EL (cell line): ENCODE results near the gene ARHGEF7.
"Not testable (repeated sequence)": the region's sequence is repeated elsewhere in the genome, so short reads cannot be mapped to it uniquely, and the experiment has no call there.

Experiments
- DNase-seq: peaks from one replicate; pipeline ENCODE4 v3.0.0-alpha.2; 2016

The ARHGEF7 gene

DNA sequence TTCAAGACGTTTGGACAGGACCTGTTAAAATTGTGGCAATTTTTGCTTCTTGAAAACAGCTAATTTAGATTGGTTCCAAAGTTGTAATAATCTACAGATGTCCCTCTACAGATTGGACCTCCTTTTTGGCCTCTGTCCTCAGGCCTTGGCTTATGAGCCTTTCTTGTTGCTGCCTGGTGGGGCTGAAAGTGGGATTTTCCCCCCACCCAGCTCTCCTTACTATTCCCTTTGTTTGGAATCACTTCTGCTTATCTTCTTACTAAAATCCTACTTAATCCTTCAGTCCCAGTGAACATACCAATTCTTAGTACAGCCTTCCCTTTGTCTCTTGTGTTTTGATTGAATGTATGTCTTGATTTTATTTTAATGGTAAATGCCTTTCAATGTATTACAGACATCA is 141.8 kb downstream of the ARHGEF7 start:
- DNase-seq, result no peak

- not testable (repeated sequence) for DNase-seq
Measured at GRCh38 chr13:111257899-111258298, 142.8 kb downstream of the ARHGEF7 start.

DNA sequence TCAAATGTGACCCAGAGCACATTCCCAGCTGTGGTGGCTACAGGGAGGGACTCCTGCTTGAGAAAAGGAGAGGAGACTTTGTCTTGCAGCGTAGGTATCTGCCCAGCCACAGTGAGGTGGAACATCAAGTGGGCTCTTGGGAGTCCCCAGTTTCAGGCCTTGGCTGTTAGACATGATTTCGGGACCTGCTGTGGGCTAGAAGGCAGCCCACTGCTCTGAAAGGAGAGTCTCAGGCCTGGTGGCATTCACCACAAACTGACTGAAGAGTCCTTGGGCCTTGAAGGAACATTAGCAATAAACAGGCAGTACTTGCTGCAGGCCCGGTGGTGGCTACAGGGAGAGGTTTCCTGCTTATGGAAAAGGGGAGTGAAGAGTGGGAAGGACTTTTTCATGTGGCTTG is 143.5 kb downstream of the ARHGEF7 start:
- no peak for DNase-seq

- DNase-seq, result no peak
Measured at GRCh38 chr13:111259058-111259457, 143.9 kb downstream of the ARHGEF7 start.

DNA sequence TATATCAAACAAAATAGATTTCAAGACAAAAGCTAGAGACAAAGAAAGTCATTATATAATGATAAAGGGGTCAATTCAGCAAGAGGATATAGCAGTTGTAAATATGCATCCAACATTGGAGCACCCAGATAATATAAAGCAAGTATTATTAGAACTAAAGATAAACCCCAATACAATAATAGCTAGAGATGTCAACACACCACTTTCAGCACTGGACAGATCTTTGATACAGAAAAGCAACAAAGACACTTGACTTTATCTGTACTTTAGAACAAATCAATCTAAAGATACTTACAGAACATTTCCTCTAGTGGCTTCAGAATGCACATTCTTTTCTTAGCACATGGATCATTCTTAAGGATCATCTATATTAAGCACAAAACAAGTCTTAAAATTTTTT is 146.2 kb downstream of the ARHGEF7 start:
- DNase-seq, result no peak

DNA sequence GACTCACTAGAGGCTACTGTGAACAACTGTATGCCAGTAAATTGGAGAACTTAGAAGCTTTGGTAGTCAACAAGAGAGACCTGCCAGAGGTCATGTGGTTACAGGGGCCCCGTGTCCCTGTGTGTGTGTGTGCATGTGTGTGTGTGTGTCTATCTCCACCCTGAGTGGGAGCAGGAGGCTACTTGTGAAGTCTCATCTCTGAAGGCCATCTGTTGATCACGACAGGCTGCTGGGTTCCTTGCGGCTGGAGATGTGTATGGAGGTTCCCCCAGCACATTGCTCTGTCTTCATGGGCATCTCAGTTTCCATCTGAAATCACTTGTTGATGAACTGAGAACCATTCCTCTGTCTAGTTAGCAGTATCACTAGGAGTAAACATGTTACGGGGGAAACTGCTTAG is 147.2 kb downstream of the ARHGEF7 start:
- DNase-seq, result no peak

GRCh38 chr13:111262715-111263114 is 147.6 kb downstream of the ARHGEF7 start:
- no peak for DNase-seq

DNA sequence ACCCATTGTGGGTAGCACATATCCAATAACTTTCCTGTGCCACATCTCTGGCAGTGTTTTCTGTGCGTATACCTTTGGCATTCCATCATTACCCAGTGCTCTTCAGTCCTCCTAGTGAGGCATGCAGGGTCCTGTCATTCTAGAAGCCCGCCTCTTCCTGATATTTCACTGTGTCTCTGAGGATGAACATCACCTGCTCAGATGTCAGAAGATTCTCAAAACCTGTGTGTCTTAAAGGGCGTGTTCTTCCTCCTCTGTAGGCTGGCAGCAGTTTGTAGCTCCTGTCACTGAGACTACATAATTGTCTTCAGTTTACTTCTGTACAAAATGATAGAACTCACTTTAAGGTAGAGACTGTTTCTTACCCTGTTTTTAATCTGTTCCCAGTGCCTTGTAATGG is 148.5 kb downstream of the ARHGEF7 start:
- DNase-seq, result no peak

DNA sequence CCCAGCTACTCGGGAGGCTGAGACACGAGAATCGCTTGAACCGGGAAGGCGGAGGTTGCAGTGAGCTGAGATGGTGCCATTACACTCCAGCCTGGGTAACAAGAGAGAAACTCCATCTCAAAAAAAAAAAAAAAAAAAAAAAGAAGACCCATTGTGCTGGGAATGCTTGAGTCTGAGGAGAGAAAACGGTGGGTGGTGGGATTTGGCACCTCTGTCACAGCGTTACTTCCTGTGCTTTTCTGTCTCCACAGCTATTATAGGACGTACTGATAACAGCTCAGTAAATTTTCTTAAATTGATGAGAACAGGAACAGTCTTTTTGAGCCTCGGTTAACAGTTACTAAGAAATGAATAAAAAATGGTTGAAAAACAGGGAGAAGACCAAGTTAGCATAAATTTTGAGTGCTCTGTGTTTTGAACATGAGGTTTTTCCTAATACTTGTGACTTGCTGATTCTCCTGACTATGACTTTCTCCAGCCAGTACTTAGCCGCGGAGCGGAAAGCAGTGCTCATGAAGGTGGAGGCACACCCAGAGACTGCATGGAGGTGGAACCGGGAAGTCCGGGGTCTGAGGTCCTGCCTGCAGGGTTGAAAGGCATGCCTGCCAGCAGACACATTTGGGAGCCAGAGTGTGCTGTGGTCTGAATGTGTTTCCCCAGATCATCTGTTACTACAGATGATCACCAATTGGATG is 150.0 kb downstream of the ARHGEF7 start:
- DNase-seq, result no peak

- DNase-seq, result no peak
Measured at GRCh38 chr13:111265701-111266035, 150.6 kb downstream of the ARHGEF7 start.

GRCh38 chr13:111267205-111267604 is 152.1 kb downstream of the ARHGEF7 start:
- DNase-seq, result no peak

DNA sequence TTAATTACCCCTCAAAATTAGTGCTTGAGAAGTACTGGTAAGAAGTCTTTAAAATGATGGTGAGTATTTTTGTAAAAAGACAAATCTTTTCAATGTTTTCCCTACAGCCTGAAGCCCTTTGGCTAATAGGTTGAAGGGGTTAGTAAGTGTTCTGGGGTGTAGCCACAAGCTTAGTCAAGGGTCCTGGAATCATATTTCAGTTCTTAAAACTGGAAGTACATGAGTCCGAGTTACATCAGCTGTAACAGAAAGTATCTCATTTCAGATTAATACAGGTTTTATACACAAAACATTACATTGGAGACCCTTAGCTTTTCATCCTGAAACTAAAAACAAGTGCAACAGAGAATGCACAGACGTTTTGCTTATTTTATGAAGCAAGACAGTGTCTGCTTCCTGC is 152.7 kb downstream of the ARHGEF7 start:
- no peak for DNase-seq

DNA sequence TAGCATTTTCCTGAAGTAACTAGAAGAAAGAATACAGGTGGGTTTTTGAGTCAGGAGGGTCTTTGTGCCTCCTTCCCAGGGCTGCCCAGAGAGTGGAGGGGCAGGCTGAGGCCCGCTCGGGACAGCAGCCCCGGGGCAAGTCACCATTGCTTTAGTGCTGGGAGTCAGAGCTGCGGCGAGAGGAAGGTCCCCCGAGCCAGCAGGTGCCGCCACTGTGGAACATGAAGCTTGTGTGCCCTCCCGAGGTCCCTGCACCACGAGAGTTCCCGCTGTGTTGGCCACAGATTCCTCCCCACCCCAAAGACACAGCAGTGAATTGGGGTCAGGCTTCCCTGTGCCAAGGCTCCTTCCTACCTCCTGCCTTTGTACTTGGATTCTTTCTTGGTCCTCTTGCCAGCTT is 154.4 kb downstream of the ARHGEF7 start:
- no peak for DNase-seq

GRCh38 chr13:111270126-111270525 is 155.0 kb downstream of the ARHGEF7 start:
- DNase-seq, result no peak

GRCh38 chr13:111270765-111271698 is 155.9 kb downstream of the ARHGEF7 start:
- peak; percentile 32 for DNase-seq

- no peak for DNase-seq
Measured at GRCh38 chr13:111272117-111272516, 157.0 kb downstream of the ARHGEF7 start.

DNA sequence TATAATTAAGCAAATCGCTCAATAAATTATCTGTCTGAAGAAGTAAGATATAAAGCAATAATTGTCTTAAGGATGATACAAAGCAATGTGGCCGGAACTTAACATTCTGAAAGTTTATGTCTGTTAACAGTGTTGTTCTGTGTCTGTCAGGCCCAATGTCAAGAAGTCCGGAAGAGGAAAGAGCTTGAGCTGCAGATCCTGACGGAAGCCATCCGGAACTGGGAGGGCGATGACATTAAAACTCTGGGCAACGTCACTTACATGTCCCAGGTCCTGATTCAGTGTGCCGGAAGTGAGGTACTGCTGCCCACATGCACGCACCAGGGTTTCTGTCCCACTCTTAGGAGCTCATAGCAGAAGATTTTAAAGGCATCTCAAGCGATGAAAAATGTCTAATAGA is 160.3 kb downstream of the ARHGEF7 start:
- DNase-seq, result no peak

GRCh38 chr13:111275995-111276618 is 161.0 kb downstream of the ARHGEF7 start:
- no peak for DNase-seq

- no peak for DNase-seq
Measured at GRCh38 chr13:111278258-111278657, 163.1 kb downstream of the ARHGEF7 start.

GRCh38 chr13:111278743-111279652 is 163.9 kb downstream of the ARHGEF7 start:
- no peak for DNase-seq

GRCh38 chr13:111280226-111280625 is 165.1 kb downstream of the ARHGEF7 start:
- DNase-seq, result peak; percentile 1

DNA sequence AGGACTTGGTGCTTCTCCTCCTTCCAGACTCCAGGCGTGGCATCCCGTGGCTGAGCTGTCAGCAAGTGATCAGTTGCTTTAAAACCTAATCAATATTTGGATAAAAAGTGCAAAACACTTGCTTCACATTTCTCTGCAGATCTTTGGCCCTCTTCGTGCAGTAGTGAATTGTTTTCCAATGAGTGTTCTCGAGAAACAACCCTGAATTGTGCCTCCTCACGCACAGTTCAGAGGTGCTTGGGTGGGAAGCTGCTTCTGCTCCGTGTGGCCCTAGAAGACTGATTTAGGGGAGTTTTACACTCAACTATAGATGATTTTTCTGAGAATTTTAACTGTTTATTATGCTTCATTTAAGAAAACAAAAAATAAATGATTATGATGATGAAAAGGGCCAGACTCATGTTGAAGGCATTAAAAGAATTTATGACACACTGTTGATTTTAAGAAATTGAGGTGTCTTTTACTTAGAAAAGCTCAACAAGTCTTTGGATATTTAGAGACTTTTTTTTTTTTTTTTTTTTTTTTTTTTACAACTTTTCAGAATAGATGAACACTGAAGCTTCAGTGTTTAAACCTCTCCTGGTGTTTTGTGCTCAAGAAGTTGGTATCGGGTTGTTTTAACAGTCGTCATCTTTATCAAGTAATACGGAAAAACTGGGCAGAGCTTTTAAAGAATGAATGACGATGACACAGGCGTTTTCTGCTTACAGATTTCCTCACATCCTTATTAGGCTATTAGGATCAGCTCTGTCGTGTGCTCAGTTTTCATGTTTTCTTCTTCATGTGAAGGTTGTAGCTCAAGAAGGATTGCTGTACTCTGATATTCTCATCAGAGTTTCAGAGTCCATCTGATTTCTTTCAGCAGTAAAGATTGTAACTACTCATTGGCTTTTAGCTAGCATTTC is 165.8 kb downstream of the ARHGEF7 start:
- DNase-seq, result peak; percentile 76
